HepG2 (cell line): Measurements from ENCODE around the gene ATP6V0D1. TPM values are rescaled to one million over a fixed set of nuclear protein-coding genes. Genes with fewer than 3 reads are reported as not detected.

Experiments used
- GFI1 ChIP-seq: sonication (generic); formaldehyde crosslinking; IDR thresholded peaks from 2 replicates; pipeline ENCODE4 v1.5.0; 2020; ENCODE audit warnings: missing genetic modification reagents, mild to moderate bottlenecking, borderline replicate concordance
- HMGA1 ChIP-seq: sonication (generic); formaldehyde crosslinking; conservative IDR thresholded peaks from 2 replicates; pipeline ENCODE4 v1.4.0; 2020; ENCODE audit warnings: missing genetic modification reagents
- IRF2 ChIP-seq: IDR thresholded peaks from 2 replicates; pipeline ENCODE4 v1.6.1; 2018; ENCODE audit warnings: missing genetic modification reagents, missing compliant biosample characterization
- IRF9 ChIP-seq: sonication (generic); formaldehyde crosslinking; IDR thresholded peaks from 2 replicates; pipeline ENCODE4 v1.8.0; 2022; ENCODE audit warnings: missing genetic modification reagents, mild to moderate bottlenecking, borderline replicate concordance
- LCORL ChIP-seq, 2 experiments: fragments of 450-650 bp in 1 of 2; sonication (generic) in 1 of 2; formaldehyde crosslinking in 1 of 2; IDR thresholded peaks; 2 replicates each; pipeline versions ENCODE4 v1.5.0 to v1.6.1; 2017 to 2020; ENCODE audit warnings: antibody characterized with exemption in 1 of 2, missing genetic modification reagents in 1 of 2
- NFRKB ChIP-seq: fragments of 450-650 bp; IDR thresholded peaks from 2 replicates; pipeline ENCODE4 v1.6.1; 2017
- RXRB ChIP-seq: IDR thresholded peaks from 2 replicates; pipeline ENCODE4 v1.6.1; 2016; ENCODE audit warnings: borderline replicate concordance, missing genetic modification reagents, missing compliant biosample characterization
- TERF1 ChIP-seq: sonication (generic); formaldehyde crosslinking; IDR thresholded peaks from 2 replicates; pipeline ENCODE4 v1.8.0; 2022; ENCODE audit warnings: mild to moderate bottlenecking, missing genetic modification reagents, moderate library complexity
- TGIF2 ChIP-seq: IDR thresholded peaks from 2 replicates; pipeline ENCODE4 v1.6.1; 2016; ENCODE audit warnings: control low read depth, missing compliant biosample characterization
- ZNF138 ChIP-seq: sonication (generic); formaldehyde crosslinking; IDR thresholded peaks from 2 replicates; pipeline ENCODE4 v1.5.0; 2020; ENCODE audit warnings: mild to moderate bottlenecking, low read depth, missing genetic modification reagents
- ZNF335 ChIP-seq: sonication (generic); formaldehyde crosslinking; IDR thresholded peaks from 2 replicates; pipeline ENCODE4 v1.4.0; 2020; ENCODE audit warnings: missing genetic modification reagents
- ZNF513 ChIP-seq: sonication (generic); formaldehyde crosslinking; conservative IDR thresholded peaks from 2 replicates; pipeline ENCODE4 v1.5.0; 2020; ENCODE audit warnings: missing genetic modification reagents
- ZNF7 ChIP-seq: IDR thresholded peaks from 2 replicates; pipeline ENCODE4 v1.6.1; 2016; ENCODE audit warnings: missing biosample characterization, missing genetic modification reagents
- polyA plus RNA-seq, 8 experiments: library from polyadenylated mRNA; depleted of rRNA in 3 of 8; stranded (reverse) in 7 of 8; unstranded in 1 of 8; fragments of >200 nt; fragmentation: Illumina TruSeq in 4 of 8; extraction: Trizol in 4 of 8; gene quantifications; 2 replicates each; pipeline versions ENCODE4 v1.2.1 to v1.2.3, GENCODE V29; 2011 to 2016; ENCODE audit warnings: low read depth in 4 of 8, missing spikeins in 1 of 8, mixed read lengths in 1 of 8; ENCODE audit not compliant: insufficient read depth in 1 of 8
- total RNA-seq, 5 experiments: library from RNA; depleted of rRNA; stranded (reverse); fragments of >200 nt; fragmentation: Illumina TruSeq; extraction: Trizol; gene quantifications; 2 replicates each; pipeline ENCODE4 v1.2.3, GENCODE V29; 2016; ENCODE audit warnings: low read depth in 1 of 5
- TF ChIP-seq, protein P1 (sequence below): sonication (generic); formaldehyde crosslinking; IDR thresholded peaks from 2 replicates; pipeline ENCODE4 v1.8.0; 2022; ENCODE audit warnings: mild to moderate bottlenecking, missing genetic modification reagents, borderline replicate concordance
- TF ChIP-seq, protein P2 (sequence below): IDR thresholded peaks from 2 replicates; pipeline ENCODE4 v1.6.1; 2016; ENCODE audit warnings: low read depth, missing genetic modification reagents, missing compliant biosample characterization

ATP6V0D1 gene
- total and polyA plus RNA-seq, 2 of the 13 experiments (the other 11 are each of a cell fraction or from before 2014, with no cell fraction given) = 51.1 to 61.3 TPM

- 0 out of 2 replicates have a peak, but pooled peaks have one; percentile 32 for TF ChIP-seq ZNF138
- TF ChIP-seq, protein P1, sequence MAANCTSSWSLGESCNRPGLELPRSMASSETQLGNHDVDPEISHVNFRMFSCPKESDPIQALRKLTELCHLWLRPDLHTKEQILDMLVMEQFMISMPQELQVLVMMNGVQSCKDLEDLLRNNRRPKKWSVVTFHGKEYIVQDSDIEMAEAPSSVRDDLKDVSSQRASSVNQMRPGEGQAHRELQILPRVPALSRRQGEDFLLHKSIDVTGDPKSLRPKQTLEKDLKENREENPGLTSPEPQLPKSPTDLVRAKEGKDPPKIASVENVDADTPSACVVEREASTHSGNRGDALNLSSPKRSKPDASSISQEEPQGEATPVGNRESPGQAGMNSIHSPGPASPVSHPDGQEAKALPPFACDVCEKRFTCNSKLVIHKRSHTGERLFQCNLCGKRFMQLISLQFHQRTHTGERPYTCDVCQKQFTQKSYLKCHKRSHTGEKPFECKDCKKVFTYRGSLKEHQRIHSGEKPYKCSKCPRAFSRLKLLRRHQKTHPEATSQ (CRISPR knock-in tag) = 0 out of 2 replicates have a peak, but pooled peaks have one; percentile 36
- no peak for TF ChIP-seq NFRKB
- TF ChIP-seq ZNF335 (CRISPR knock-in tag) = peak; percentile 20; the same call in 1 of the 2 replicates
- no peak for TF ChIP-seq ZNF7 (CRISPR knock-in tag)
- TF ChIP-seq IRF9 (CRISPR knock-in tag) = peak; percentile 78; the same call in 1 of the 2 replicates
- no peak for TF ChIP-seq TERF1
- TF ChIP-seq TGIF2 (CRISPR knock-in tag) = peak; percentile 16; the same call in 1 of the 2 replicates
- no peak for TF ChIP-seq HMGA1 (CRISPR knock-in tag)
- TF ChIP-seq, protein P2, sequence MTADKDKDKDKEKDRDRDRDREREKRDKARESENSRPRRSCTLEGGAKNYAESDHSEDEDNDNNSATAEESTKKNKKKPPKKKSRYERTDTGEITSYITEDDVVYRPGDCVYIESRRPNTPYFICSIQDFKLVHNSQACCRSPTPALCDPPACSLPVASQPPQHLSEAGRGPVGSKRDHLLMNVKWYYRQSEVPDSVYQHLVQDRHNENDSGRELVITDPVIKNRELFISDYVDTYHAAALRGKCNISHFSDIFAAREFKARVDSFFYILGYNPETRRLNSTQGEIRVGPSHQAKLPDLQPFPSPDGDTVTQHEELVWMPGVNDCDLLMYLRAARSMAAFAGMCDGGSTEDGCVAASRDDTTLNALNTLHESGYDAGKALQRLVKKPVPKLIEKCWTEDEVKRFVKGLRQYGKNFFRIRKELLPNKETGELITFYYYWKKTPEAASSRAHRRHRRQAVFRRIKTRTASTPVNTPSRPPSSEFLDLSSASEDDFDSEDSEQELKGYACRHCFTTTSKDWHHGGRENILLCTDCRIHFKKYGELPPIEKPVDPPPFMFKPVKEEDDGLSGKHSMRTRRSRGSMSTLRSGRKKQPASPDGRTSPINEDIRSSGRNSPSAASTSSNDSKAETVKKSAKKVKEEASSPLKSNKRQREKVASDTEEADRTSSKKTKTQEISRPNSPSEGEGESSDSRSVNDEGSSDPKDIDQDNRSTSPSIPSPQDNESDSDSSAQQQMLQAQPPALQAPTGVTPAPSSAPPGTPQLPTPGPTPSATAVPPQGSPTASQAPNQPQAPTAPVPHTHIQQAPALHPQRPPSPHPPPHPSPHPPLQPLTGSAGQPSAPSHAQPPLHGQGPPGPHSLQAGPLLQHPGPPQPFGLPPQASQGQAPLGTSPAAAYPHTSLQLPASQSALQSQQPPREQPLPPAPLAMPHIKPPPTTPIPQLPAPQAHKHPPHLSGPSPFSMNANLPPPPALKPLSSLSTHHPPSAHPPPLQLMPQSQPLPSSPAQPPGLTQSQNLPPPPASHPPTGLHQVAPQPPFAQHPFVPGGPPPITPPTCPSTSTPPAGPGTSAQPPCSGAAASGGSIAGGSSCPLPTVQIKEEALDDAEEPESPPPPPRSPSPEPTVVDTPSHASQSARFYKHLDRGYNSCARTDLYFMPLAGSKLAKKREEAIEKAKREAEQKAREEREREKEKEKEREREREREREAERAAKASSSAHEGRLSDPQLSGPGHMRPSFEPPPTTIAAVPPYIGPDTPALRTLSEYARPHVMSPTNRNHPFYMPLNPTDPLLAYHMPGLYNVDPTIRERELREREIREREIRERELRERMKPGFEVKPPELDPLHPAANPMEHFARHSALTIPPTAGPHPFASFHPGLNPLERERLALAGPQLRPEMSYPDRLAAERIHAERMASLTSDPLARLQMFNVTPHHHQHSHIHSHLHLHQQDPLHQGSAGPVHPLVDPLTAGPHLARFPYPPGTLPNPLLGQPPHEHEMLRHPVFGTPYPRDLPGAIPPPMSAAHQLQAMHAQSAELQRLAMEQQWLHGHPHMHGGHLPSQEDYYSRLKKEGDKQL (CRISPR knock-in tag) = no peak
- no peak; the same call in 1 of the 2 replicates for TF ChIP-seq ZNF513 (CRISPR knock-in tag)
- peak; percentile 67; the same call in 1 of the 2 replicates for TF ChIP-seq IRF2 (CRISPR knock-in tag)
- no peak for TF ChIP-seq LCORL (IDR thresholded peaks at IDR 0.05)
- TF ChIP-seq LCORL (CRISPR knock-in tag; IDR thresholded peaks at IDR 0.05) = peak; percentile 78; the same call in 1 of the 2 replicates
- peak; percentile 42; the same call in 1 of the 2 replicates for TF ChIP-seq RXRB (CRISPR knock-in tag)
- no peak for TF ChIP-seq GFI1 (CRISPR knock-in tag)
Measured at GRCh38 chr16:67415872-67416793, 64.8 kb downstream of the ATP6V0D1 start, which contains the start of gene ZDHHC1 (continued).
